ENCODE results near the gene ATXN1.

ATXN1 gene

DNA sequence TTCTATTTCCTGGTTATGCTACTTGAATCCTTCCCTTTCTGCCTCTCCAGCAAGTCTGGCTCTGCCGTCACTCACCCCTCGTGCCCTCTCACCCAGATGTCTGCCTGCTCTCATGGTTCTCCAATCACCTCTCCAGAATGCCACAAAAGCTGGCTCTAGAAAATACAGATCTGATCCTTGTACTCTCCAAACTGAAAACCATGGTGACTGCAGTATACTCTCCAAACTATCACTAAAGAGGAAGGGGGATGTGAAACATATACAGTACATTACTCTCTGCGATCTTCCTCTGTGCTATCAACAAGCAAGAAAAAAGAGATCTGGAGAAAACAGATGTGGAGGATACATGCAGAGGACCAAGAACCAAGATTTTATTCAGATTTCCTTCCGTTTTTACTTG, 91.1 kb downstream of the ATXN1 start:
- DNase-seq, result peak; percentile 73

DNA sequence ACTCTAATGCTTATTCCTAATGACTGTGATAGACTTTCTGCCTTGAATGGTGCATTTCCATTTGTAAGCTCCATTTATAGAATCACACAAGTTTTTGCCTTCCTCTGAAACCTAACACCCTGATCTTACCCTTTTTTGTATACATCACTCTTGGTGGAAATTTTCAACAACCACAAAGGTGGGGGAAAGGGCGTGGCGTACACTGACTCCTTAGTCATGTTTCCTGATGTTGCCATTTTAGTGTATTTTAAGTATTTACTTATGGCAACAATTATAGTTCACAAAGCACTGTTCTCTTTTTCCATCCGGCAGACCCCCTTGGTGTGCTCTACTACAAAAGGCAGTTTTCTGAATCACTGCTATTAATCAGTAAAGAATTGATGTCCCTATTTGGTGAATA, 92.0 kb downstream of the ATXN1 start:
- no peak for DNase-seq

DNA sequence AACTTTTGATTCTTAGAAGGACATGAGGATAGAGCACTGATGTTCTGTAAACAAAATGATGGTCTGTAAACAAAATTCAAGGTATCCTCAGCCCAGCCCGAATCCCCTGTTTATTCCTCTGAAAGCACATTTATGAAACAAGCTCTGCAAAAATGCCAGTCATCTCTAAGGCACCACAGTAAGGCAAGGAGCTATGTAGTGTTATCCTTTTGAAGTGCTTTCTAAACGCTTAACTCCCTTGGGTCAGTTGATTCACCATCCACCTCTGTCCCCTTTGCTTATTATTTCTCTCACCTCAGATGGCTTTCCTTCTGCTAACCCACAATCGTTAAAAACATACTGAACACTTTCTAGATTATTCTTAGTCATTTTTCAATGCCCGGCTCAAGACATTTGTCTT, 93.8 kb downstream of the ATXN1 start:
- no peak for DNase-seq

DNA sequence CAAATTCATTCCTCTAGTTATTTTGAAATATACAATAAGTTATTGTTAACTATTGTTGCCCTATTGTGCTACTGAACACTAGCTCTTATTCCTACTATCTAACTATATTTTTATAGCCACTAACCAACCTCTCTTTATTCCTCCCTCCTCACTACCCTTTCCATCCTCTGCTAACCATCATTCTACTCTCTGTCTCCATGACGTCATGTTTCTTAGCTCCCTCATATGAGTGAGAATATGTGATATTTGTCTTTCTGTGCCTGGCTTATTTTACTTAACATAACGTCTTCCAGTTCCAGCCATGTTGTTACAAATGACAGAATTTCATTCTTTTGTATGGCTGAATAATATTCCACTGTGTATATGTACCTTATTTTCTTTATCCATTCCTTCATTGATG, 95.3 kb downstream of the ATXN1 start:
- no peak for DNase-seq

DNA sequence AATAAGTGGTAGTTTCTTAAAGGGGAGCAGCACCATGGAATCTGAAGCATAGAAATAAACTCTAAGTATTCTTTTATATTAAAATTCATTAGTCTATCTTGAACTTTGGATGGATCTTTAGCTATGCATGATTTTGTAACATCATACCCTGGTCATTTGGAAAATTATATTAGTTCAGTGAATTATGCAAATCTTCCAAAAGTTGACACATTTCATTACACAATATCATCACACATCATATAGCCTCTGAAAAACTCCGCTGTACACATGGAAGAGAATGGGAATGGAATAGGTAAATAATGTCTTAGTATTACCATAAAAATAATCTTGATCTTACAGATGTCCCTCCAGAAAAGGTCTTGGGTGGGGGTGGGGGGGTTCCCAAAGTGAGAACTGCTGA, 96.1 kb downstream of the ATXN1 start:
- DNase-seq, result no peak

DNA sequence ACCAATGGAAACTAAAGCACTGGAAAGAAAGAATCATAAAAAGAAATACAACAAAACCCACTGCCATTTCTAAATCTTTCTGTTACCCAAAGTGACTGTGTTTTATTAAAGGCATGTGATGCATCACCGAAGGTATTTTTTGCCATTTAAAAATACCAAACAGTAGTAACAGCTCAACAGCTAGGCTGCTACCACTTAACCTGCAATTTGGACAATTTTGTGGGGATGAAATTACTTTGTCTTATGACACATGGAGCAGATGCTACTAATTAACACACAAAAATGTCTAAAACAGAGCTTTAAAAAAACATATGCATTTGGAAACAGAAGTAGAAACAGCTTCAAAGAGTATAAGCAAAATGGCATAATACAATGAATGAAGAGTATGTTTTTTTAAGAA, 97.4 kb downstream of the ATXN1 start:
- no peak for DNase-seq

DNA sequence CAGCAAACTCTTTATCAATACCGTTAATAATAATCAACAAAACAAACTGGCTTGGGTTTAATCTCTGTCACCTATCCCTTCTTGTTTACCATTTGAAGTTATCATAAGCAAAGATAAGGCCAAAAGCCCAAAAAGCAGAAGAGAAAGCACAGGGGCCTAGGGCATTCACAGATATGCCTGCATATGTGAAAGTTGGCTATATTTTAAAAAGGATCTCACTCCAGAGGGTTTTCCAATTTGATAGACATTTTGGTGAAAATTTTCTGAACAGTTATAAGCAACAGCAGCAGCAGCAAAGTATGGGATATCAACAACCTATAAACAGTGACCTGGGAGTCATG, 101.1 kb downstream of the ATXN1 start:
- no peak for DNase-seq

DNA sequence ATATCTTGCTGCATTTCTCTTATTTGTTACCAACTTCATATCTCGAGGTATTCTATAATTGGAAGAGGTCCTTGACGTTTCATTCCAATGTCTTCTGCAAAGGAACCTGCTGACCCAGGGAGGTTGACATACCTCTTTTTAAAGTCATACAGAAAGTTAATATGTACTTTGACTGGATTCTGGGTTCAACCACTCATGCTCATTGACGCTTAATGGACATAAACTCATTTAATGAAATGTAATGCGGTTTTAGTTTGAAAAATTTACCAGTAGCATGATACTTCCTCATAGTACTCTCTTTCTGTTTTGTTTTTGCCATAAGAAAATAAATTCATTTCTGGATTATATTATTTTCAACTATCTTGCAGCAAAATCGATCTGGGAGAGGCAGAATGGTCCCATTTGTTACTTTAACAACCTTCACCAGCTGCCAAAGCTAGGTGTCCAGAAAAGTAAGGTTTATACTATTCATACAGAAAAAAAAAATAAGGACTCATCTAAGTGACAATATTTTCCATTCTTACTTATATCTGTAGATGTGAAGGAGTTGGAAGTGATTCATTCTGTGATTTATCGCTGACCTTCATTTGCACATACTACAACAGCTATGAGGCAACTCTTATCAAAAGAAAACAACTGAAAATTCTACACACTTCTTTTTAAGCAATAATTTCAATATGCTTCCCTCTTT, 101.6 kb downstream of the ATXN1 start:
- no peak for DNase-seq

DNA sequence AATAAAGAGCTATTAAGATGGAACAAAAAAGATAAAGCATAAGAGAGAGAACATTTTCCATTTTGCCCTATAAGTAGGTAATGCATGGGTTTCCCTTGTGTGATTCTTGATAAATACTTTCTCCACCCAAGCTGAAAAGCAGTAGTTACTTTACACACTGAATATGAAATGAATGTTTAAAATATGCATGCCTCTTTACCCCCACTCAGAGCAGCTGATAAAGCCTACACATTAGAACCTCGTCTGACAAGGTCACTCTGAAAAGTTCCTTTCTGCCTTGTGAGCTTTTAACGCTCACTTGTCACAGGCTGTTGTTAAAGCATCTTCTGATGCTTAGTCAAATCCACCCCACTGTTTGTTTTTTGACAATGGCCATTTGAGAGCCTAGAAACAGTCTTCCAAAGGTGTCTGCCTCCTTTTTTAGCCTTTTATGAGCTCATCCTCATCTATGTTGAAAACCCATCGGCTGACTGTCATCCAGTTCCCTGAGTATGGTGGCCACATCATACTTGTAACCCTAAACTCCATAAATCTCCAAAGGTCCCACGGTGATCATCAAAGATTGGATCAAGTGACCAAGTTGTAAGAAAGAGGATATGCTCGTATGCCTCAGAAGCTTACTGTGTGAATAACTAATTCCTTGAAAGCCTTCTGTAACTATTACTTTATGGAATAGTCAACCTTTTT, 102.8 kb downstream of the ATXN1 start:
- no peak for DNase-seq

DNA sequence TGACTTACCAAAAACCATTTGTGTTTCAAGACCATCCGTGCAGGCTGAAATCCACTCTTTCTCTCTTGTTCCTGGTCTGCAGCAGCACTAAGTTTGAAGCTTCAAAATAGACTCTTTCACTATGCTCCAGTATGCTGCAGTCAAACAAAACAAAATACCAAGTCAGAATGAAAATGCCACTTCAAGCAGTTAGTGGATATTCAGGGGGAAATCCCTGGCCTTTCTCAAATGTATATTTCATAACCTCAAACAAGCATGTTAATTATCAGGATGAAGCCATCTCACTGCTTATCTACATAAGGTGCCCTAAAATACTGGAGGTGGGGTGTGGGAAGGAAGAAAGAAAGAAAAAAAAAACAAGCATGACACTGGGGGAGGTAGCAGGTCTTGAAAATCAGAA, 103.5 kb downstream of the ATXN1 start:
- no peak for DNase-seq

DNA sequence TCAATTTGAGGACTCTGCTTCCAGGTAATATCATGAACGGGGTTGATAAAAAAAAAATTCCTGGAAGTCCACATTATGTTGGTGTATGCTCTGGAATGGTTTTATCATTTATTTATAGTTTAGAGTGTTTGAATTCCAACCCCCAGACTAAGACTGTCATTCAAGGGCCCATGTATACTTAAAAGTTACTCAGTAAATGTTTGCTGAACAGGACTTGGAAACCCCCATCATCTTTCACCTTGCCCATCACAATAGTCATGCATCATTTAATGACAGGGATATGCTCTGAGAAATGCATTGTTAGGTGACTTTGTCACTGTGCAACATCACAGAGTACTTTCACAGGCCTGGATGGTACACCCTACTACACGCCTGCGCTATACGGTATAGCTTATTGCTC, 104.8 kb downstream of the ATXN1 start:
- no peak for DNase-seq

DNA sequence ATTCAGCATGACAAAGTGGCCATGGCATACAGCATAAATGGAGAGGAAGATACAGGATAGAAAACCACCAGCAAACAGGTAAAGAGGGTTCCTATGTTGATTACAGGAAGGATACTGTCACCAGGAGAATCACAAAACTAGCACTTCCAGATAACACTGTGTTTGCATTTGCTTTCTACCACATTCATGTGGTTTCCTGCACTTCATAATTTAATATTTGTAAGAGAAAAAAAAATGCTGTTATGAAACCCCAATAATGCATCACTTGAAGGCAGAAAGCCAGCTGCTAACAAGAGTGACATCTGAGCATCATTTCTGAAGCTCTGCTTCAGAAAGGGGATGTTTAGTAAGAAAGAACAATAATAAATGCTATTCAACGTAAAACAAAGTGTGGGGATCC, 106.6 kb downstream of the ATXN1 start:
- no peak for DNase-seq

DNA sequence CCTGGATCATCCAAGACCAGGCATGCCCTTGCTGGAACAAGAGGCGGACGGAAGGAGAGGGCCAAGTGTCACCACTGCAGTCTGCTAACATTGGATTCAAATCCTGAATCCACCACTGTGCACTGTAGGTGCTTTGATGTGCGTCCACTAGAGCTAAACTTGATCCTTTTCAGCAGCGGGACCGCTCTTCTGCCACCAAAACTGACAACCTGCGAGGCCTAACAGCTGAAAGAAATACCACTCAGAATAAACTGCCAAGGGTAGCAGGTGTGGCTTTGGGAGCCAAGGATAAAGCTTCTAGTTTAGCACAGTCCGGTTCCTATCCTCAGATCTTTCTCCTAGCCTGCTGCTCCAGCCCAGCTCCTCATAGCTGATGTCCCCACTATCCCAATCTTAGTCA, 108.0 kb downstream of the ATXN1 start:
- no peak for DNase-seq

DNA sequence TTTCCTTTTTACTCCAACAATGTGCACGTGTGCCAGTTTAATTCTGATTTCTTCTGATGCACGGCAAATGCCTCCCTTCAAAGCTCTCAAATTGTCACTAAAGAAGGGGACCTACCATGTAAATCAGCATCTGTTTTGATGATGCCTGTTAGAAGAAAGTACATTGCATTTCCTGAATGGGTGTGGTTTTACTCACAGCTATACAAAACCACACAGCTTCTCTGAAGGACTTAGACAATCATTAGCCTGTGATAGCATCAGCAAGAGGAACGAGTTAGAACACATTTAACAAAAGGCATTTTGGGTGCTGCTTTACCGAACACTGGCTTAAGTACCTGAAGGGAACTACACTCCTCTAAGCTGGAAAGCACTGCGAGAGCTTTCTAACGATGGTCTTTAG, 109.4 kb downstream of the ATXN1 start:
- DNase-seq, result no peak

DNA sequence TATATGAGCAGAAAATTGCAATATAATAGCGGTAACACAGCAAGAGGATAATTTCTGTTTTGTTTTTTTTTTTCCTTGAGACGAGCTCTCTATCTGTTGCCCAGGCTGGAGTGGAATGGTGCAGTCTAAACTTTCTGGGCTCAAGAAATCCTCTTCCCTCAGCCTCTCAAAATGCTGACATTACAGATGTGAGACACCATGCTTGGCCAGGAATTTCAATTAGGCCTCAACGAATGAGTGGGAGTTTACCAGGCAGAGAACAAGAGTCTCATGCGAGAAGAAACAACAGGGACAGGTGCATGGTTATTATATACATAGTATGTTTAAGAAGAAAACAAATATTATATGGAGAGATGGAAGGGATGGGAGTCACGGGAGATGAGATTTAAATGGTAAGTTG, 111.4 kb downstream of the ATXN1 start:
- DNase-seq, result no peak

DNA sequence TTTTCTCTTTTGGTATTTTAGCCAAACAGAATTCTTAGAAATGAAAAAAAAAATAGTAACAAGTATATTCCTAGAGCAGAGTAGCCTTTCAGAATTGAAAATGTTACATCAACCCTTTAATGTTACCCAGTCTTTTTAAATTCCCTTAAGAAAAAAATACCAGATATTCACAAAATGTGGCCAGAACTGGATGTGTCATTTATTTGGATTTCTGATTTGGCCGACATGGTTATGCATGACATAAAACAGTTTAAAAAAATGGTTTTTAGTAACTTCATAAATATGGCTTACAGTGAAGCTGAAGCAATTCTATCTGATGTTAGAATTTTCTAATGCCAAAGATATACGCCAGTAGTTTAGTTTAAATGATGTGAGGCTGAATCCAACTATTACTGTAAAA, 112.0 kb downstream of the ATXN1 start:
- DNase-seq, result no peak

DNA sequence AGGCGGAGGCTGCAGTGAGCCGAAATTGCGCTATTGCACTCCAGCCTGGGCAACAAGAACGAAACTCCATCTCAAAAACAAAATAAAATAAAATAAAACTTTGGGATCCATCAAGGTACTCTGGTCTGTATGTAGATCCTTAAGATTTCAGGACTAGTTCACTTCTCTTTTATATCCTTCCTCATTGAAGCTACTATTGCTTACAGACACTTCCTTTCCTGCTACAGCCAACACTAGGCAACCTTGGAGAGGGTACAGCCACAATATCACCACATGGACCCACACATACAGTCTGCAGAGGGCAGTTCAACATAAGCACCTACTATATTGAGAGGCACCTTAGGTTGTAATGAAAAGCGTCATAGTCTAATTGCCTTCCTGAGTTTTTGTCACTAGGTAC, 113.3 kb downstream of the ATXN1 start:
- DNase-seq, result no peak

DNA sequence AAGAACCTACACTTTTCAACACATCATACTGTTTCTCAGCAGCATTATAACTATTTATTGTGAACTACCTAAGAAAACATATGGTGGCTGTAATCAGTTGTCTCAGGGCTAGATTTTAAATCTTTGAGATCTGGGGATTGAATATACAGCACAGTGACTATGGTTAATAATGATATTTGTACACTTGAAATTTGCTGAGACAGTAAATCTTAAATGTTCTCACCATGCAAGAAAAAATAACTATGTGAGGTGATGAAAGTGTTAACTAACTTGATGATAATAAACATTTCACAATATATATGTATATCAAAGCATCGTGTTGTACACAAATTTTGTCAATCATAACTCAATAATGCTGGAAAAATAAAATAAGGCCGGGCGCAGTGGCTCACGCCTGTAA, 113.8 kb downstream of the ATXN1 start:
- DNase-seq, result no peak

DNA sequence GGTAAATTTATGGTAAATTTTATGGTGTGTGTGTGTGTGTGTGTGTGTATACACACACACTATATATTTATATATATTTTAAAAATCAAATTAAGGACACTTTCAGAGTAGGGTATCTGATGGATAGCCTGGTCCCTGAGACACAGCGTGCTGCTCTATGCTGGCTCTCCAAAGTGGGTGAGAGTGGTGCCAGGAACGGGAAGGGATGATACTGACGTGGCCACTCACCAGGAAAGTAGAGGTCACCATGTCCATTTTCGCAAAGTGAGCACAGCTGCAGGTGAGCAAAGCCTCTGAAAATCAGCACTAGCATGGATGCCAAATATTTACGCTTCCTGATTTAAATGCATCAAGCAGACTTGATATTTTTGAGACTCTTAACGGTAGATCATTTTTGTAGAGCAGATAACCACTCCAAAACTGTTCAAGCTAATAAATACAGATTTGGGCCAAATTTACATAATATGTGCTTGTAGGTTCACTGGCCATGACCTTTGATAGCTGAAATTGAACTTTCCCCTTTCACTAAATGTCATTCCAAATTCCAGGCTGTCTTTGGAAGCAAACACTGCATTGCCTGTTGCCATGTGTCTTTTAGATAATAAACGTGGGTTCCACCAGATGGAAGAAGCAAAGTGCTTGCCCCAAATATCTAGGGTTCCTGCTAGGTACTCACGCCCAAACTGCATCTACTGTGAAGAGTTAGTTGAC, 116.6 kb downstream of the ATXN1 start:
- DNase-seq, result no peak

DNA sequence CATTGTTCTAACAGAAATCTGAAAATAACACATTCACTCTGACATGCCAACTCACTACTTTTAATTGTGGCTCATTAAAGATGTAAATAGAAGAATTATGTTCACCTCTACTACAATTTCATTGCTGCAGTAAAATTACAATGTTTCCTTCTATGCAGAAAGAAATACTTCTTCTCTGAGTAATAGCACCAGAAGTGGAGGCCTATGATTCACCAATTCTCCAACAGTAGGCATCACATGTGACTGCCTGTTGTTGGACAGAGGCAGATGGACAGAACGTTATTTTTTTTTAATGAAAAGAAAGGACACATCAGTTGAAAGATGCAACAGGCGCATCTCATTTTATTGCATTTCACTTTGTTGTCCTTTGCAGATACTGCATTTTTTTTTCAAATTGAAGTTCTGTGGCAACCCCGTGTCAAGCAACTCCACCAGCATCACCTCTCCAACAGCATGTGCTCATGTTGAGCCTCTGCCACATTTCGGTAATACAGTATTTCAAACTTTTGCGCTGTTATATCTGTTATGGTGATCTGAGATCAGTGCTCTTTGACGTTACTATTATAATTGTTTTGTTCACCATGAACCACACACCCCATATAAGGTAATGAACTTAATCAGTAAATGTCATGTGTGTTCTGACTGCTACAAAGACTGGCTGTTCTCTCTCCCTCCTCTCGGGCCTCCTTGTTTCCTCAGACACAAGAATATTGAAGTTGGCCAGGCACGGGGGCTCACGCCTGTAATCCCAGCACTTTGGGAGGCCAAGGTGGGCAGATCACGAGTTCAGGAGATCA, 121.4 kb downstream of the ATXN1 start:
- DNase-seq, result no peak

DNA sequence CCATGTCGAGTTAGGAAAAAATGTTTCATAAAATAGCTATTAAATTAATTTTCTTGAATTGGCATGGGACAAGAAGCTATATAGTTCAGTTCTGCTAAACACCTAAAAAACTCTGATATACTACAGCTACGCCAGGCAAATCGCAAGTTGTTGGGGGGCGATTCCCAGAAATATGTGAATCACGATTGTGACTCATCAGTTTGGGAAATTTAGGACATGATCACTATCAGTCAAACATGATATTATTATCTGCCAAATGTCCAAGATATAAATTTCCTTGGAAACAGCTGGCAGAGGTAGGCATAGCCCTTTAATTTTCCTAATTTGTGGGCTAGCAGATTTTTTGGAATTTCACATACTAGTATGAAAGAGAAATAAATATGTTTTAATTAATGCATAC, 123.6 kb downstream of the ATXN1 start:
- no peak for DNase-seq

DNA sequence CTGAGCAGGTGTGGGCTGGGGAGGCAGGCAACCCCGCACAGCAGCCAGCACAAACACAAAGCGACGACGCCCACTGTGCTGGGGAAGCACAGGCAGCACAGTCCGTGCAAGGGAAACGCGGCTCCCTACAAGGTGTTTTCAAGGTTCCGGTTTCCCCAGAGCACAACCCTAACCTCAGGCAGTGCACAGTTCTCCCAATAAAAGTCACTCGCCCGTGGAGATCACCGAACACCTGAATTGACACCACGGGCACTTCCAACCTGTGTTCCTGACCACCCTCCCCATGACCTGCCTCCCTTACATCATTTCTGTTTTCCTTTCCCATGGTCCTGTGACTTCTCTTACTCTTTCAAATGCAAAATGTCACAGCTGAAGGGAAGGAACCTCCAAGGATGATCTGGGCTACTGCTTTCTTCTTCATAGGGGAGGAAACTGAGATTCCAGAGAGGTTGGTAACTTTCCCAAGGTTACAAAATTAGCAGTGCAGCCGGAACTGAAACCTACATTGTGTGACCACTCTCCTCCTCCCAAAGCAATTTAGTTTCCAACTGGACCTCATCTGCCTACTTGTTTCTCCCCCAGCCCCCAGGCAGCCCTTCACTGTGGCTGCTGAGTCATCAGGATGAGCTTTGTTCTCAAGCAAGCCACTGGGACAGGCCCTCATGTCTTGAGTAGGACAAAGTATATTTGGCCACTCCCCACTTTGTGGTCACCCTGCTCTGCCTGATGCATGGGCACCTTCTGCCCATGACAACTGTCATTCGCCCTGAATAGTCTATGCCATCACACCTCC, 125.3 kb downstream of the ATXN1 start:
- peak; percentile 97 for DNase-seq

DNA sequence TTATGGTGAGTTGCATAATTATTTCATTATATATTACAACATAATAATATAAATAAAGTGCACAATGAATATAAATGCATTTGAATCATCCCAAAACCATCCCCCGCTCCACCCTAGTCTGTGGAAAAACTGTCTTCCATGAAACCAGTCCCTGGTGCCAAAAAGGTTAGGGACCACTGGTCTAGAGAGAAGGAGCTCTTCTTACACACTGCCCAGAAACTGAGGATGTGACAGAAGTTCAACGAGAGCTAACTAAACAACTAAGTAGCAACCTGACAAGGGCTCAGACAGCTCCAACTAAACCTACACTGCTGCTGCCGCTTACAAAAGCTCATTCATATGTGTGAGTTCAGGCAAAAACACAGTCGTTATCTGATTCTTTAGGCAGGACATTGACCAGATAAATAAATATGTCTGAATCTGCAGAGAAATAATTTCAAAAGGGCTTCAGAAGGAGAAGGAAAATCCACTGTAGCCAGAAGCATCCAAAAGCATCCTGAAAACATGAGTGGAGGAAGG, 125.9 kb downstream of the ATXN1 start:
- no peak for DNase-seq

Data from islet precursor cell (in vitro differentiated cells).